MV-4-11 (cell line): ENCODE data around the gene NUMA1.

Source experiments
- DNase-seq: peaks from one replicate; lab custom pipeline; 2025; lab: John Stamatoyannopoulos, UW

NUMA1 gene

DNA sequence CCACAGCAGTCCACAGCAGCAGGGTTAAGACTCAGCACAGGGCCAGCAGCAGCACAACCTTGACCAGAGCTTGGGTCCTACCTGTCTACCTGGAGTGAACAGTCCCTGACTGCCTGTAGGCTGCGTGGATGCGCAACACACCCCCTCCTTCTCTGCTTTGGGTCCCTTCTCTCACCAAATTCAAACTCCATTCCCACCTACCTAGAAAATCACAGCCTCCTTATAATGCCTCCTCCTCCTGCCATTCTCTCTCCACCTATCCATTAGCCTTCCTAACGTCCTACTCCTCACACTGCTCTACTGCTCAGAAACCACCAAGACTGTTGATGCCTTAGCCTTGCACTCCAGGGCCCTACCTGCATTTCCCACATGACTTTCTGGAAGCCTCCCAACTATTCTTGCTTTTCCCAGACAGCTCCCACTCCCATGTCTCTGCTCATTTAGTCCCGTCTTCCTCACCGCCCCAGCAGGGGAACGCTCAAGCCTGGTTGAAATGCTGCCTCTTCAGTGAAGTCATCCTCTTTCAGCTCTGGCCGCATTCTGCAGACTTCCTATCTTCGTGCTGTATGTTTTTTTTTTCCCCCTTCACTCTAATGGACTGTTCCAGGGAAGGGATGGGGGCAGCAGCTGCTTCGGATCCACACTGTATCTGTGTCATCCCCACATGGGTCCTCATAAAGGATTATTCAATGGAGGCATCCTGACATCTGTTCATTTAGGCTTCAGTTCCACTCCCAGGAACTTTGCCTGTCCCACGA lies 78.3 kb downstream of the NUMA1 start:
- DNase-seq = no peak

DNA sequence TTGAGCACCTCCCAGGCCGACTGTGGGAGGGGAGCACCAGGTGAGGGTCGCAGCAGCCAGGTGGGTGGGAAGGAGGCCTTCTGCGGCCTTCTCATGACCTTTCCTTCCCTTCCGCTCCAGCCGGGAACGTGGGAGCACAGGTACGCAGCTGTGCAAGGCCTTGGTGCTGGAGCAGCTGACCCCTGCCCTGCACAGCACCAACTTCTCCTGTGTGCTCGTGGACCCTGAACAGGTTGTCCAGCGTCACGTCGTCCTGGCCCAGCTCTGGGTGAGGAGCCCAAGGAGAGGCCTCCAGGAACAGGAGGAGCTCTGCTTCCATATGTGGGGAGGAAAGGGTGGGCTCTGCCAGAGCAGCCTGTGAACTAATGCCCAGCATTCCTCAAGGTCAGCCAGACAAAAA lies 79.1 kb downstream of the NUMA1 start:
- DNase-seq = no peak

DNA sequence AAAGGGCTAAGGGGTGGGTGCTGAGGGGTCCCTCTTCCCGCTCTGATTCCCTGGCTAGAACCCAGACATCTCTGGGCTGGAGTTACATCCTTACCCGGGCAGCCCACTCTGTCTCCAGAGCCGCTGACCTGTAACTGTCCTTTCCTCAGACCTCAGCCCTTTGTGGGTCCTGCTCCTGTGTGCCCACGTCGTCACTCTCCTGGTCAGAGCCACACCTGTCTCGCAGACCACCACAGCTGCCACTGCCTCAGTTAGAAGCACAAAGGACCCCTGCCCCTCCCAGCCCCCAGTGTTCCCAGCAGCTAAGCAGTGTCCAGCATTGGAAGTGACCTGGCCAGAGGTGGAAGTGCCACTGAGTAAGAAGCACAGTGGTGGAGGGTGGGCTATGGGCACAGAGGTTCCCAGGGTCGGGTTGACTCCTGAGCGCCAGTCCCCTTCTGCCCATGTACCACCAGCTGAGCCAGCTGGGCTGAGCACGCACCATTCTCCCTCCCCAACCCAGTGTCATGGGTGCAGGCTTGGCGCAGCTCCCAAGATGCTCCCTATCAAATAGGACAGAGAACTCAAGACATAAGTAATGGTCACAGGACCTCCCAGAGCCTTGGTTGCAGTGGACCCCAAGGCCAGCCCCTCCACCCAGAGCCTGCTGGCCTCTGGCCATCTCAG lies 80.0 kb downstream of the NUMA1 start:
- no peak for DNase-seq

DNA sequence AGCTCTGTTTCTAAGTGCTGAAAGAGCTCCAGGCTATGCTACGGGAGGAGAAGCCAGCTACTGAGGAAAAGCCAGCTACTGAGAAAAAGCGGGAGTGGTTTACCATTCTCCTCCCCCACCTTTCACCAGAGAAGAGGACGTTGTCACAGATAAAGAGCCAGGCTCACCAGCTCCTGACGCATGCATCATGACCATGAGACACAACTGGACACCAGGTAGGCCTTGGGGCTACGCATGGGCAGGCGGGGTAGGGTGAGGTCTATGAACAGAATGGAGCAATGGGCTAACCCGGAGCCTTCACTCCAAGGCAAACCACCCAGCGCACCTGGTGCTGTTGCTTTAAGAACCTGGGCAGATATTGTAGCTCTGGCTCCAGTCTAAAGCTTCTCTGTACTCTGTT lies 80.5 kb downstream of the NUMA1 start:
- no peak for DNase-seq

DNA sequence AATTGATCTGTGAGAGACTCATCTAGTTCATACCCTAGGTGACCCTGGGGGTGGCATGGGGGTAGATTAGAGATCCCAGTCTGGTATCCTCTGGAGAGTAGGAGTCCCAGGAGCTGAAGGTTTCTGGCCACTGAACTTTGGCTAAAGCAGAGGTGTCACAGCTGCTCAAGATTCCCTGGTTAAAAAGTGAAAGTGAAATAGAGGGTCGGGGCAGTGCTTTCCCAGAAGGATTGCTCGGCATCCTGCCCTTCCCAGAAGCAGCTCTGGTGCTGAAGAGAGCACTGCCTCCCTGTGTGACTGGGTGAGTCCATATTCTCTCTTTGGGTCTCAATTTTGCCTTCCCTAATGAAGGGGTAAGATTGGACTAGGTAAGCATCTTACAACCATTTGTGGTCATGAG lies 81.0 kb downstream of the NUMA1 start:
- DNase-seq = no peak

DNA sequence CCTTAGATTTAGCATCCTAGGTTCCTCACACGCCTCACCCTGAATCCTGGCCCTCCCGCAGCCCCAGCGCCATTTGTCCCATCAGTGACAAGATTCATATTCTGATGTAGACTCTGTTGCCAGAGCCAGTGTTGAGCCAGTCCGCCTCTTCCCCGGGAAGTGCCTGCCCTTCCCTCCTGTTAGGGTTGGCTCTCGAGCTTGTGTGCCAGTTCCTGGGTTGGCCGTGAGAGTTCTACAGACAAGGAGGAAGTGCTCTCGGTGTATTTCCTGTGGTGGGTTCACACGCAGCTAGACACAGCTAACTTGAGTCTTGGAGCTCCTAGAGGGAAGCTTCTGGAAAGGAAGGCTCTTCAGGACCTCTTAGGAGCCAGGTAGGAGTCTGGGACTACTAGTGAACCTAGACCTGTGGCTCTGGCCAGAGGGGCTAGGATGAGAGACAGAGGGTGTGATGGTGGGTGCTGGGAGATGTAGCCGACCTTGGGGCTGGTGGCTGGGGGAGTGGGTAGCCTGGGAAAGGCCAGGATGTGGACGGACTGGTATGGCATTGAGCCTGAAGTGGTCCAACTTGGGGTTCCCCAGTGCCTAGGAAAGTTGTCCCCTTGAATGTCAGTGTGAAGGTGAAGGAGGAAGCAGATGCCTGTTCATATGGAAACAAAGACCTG lies 81.6 kb downstream of the NUMA1 start, which contains the start of gene IL18BP:
Gene IL18BP, plus strand, starts transcription at position 261 of the 662 bp plus-strand sequence. CDS start 1,076 bp downstream, outside the sequence.
- DNase-seq = peak; percentile 78

DNA sequence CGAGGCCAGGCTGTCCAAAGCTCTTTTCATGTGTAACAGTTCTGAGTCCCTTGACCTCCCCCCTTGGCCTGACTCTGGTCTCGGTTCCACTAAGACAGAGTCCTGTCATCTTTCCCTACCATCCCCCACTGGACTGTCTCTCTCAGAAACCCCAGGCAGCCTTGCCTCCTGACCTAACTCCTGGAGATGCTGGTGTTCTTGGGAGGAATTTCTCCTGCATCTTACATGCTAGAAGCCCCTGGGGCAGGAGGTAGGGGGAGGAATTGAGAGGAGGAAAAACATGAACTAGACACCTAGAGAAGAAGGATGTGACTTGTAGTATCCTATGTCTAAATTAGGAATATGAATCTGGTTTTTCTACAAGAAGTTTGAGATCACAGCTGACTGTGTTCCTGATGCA lies 82.3 kb downstream of the NUMA1 start:
- DNase-seq = no peak

DNA sequence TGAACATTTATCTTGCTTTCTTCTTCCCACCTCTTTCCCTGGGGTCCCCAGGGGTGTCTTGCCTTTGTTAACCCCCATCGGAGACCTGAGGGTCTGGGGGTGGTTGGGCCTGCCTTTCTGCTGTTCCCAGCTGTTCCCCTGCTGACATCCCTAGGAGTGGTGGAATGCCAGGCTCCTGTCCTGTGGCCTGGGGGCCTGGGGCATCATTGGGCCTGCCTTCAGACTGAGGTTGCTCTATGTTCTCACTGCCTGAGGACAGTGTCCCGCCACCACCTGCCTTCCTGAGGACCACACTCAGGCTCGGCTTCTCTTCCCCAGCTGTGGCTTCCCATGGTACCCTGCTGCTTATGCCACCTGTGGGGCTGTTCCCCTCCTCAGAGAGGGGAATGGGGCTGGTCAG lies 82.7 kb downstream of the NUMA1 start:
- no peak for DNase-seq

DNA sequence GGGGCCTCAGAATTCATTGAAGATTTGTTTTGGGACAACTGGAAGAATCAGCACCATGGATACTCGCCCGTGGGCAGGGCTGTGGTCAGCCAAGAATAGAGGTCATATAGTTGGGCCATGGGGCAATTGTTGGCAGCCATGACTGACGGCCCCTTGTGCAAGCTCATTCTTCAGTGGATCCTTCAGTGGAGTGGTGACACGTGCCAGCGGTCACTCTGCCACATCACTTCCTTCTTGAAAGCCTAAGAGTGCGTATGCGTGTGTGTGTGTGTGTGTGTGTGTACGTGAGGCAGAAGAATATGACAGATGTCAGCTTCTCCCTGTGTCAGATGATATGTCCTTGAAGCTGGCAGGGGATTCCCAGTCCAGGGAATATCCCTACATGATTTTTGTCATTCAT lies 83.4 kb downstream of the NUMA1 start:
- peak; percentile 94 for DNase-seq

DNA sequence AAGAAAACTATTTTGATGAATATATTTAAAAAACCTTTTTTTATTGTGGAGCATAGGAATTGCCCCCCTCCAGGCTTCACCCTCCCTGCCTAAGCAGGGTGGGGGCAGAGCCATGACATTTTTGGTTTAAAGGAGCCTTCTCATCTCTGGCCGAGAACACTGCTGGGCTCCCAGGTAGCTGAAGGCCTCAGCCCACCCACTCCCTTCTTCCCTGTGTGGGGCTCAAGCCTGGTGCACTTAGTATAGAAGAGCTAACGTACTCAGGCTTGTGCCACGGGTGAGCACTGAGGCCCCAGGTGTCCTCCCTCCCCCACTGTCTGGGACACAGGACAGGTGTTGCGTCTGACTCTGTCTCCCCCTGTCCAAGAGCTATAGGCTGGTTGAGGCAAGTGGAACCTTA lies 83.8 kb downstream of the NUMA1 start:
- DNase-seq = no peak

DNA sequence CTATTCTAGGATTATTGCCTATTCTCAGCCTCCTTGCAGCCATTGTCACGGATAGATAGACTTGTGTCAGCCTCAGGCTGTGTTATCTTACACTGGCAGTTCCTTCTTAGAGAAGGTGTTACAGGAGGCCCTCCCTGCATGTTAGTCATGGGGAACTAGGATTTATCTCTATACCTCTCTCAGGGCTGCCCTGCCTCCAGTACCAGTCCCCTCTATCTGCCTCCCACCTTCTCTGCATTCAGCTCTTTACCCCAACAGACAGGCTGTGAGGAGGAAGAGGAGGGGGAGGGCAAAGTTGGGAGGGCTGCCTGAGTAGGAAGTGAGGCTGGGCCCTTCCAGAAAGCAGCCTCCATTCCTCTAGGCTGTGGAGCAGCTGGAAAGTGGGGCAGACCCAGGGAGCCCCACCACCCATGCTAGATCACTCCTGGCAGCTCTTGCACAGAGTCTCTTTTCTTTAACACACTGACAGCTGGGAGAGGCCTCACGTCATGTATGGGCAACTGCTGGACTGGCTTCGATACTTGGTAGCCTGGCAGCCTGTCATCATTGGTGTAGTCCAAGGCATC lies 84.5 kb downstream of the NUMA1 start:
- DNase-seq = no peak

DNA sequence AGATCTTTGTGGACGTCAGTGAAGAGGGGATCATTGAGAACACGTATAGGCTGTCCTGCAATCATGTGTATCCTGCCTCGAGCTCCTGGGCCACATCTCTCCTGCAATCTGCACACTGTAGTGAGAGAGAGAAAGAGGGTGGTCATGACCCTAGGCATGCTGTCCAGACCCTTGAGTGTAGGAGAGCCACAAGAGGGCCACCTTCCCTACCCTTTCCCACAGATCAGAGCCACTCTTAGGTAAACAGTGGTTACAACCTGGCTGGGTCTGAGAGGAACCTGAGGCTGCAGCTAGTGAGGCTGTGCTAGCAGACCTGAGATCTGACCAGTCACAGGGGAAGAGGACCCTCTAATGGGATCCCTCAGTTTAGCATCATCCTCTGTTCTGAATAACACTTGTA lies 85.6 kb downstream of the NUMA1 start:
- DNase-seq = no peak

DNA sequence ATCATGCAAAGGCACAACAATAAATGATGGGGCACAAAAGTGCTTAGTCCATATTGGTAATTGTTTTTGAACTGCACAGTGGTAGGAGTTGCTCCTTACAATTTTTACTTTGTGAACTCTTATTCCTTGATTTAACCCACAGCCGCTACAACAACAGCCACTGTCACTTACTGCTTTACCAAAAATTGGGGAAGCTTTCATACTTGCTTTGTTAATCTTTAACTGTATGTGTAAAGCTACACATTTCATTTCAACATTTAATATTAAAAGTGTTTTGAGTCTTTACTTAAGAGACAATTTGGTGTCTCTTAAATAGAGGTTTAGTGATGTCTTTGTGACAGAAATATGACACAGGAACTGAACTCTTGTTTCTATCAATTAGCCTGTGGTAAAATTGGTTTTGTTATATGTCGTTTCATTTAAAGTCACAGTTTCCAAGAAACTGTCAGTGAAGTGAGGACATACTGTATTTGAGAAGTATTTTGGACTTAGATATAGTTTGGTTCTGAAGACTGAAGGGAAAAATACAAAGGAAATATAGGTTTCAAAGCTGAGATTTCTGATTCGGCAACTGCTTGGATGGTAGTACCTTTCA lies 88.1 kb downstream of the NUMA1 start:
- DNase-seq = peak; percentile 7

DNA sequence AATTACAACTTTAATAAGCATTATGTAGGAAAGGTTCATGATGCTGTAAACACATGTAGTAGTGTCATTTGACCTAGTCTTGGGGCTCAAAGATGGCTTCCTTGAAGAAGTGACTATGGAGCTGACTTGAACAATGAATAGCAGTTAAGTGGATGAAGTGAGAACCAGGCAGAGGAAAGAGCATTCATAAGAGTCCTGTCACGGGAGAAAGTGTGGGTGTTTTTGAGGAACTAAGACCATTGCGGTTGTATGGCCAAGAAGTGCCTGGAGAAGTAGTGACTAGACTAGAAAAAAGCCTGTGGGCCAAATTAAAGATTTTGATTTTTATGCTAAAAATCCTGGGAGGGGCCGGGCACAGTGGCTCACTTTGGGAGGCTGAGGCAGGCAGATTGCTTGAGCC lies 88.8 kb downstream of the NUMA1 start:
- peak; percentile 96 for DNase-seq

DNA sequence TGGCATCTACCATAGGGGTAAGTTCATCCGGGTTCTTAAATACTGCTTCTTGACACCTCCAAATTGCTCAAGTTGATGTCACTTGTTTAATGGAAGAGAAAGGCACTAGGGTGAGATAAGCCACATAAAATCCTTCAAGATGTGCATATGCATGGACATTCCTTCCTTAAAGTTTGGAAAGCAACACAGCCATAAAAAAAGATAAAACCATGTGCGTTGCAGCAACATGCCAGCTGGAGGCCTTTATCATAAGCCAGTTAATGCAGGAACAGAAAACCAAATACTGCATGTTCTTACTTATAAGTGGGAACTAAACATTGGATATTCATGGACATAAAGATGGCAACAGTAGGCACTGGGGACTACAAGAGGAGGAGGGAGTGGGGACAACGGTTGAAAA lies 89.6 kb downstream of the NUMA1 start:
- DNase-seq = no peak

DNA sequence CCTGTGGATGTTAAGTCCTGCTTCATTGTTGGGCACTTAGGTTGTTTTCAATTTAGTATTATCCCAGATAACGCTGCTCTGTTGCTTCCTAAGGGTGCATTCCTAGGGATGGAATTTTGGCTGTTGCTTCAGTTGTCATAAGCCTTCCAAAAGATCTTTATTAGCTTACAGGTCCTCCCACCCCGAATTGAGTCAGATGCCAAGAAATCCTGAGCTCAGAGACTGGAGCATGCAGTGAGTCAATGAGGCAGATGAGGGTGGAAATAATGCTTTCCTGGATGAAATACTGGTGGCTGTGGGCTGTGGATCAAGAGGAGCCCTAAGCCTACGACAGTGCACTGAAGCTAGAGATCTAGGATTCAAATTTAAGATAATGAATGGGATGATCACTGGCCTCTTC lies 92.3 kb downstream of the NUMA1 start:
- DNase-seq = no peak

DNA sequence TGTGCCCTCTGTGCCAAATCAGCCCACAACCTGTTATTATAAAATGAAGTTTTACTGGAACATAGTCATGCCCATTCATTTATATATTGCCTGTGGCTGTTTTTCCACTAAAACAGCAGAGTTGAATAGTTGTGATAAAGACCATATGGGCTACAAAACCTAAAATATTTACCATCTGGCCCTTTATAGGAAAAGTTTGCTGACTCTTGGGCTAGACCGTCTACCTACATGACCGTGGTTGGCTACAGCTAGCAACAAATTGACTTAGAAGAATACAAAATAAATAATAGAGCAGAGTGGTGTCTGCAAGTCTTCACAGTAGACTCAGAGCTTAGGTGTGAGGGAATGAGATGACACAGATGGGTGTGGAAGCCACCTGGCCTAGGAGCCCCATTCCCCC lies 92.8 kb downstream of the NUMA1 start:
- no peak for DNase-seq

DNA sequence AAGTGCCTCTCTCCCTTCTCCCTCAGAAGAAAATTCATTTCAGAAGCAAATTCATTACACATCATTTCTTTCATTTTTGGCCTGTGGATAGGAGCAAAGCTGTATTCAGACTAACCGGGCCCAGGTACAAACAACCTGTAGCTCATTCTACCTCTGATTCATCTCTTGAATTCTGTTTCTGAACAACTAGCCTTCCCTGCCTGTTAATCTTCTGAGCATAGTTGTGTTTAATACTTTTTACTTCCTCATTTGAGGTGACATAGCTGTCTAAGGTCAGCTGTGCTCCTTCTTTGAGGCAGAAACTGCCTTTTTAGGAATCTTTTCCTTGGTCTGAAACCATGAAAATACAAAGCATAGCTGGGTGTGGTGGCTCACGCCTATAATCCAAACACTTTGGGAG lies 94.2 kb downstream of the NUMA1 start:
- DNase-seq = peak; percentile 58

DNA sequence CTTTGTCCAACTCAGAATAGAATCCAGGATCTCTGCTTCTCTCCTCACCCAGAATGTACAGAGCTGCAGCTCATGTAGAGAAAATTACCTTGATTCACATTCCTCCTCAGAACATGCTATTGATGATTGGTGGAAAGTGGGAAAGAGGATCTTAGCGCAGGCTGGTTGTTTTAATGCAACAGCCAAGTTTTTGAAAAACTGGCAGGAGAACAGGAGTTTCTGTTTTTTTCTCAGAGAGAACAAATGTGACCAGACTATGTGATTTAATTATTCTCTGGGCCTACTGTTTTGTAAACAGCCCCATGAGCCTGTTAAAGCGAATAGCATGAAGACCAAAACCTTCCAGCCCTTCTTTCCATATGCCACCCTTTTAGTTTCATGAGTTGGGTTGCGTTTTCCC lies 100.7 kb downstream of the NUMA1 start:
- no peak for DNase-seq

DNA sequence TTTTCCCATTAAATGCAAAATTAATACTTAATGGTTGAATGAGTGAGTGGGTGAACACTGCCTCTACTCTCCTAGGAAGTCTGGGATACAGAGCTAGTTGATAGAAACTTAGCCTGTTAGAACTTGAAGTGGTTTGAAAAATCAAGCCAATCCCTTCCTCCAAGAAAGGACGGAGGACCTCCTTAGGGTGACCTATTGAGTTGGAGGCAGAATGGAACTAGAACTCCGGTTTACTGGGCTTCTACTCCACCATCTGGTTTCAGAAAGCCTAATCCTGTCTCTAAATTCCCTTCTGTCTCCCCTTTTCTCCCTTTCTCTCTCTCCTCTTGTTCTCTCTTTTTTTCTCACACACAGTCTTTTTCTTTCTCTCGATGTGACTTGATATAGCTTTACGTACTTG lies 101.2 kb downstream of the NUMA1 start:
- no peak for DNase-seq

DNA sequence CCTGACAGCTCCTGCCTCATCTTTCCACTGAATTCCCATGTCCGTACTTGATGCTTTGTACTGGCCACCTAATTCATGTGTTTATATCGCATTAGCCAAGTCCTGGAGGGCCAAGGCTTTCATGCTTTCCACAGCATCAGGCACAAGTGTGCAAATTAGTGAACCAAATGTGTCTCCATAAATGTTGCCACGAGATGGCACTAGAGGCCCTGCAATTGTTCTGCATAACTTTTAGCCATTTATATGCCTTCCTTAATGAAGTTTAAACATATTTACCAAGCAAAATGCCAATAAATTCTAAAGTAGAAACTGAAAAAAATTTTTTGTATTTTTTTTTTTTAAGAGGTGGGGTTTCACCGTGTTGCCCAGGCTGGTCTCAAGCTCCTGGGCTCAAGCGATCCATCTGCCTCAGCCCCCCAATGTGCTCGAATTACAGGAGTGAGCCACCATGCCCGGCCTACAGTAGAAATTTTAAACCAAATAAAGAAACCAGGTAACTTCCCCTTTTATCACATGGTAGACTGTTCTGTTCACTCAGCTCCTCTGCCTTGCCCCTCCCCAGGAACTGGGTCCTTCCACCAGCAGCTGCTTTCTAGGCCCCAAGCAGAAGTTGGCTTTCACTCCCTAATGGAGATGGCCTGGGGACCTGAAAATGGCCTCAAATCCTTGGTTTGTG lies 102.5 kb downstream of the NUMA1 start:
- DNase-seq = peak; percentile 69

DNA sequence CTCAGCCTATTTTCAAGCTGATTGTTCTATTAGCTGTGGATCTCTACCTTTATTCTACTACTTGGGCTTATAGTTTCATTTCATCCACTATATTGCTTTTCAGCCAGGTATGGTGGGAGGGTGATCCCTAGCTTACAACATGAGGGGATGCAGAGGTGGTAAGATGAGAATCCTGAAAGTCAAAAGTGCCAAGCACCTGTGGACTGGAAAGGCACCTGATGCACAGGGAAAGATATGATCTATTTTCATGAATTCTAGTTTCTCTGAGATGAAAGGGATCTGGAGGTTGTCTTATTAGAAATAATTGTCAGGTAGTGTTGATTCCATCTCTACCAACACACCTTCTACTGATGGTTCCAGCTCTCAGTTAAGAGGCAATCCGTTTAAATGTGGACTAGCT lies 103.3 kb downstream of the NUMA1 start:
- no peak for DNase-seq
